HT1080 (cell line): ENCODE measurements around the gene HMGN1. TPM values are rescaled to one million over a fixed set of nuclear protein-coding genes. Genes with fewer than 3 reads are reported as not detected.
A peak's percentile ranks its signal among the peaks of the same experiment; 100 is the strongest.
"Not testable (repeated sequence)": the region's sequence is repeated elsewhere in the genome, so short reads cannot be mapped to it uniquely, and the experiment has no call there.

ENCODE experiments used
- DNase-seq: peaks from one replicate; pipeline ENCODE4 v3.0.0-alpha.2; 2015; ENCODE audit warnings: low read depth
- polyA plus RNA-seq, 2 experiments: library from polyadenylated mRNA; depleted of rRNA; stranded (reverse); fragments of >200 nt; gene quantifications; 2 replicates each; pipeline ENCODE4 v1.2.3, GENCODE V29; 2015
- total RNA-seq: library from RNA; depleted of rRNA; stranded (reverse); fragments of >200 nt; shearing (Covaris generic); gene quantifications from 2 replicates; pipeline ENCODE4 v1.2.3, GENCODE V29; 2014; rRNA removed

Gene HMGN1, protein sequence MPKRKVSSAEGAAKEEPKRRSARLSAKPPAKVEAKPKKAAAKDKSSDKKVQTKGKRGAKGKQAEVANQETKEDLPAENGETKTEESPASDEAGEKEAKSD
- total RNA-seq = 152 and 165 TPM in 2 replicates
- polyA plus RNA-seq (2015; cell fraction: cytosol; rRNA removed) = 173 and 194 TPM in 2 replicates
- polyA plus RNA-seq (2015; cell fraction: nucleus; rRNA removed) = 133 and 151 TPM in 2 replicates

DNA sequence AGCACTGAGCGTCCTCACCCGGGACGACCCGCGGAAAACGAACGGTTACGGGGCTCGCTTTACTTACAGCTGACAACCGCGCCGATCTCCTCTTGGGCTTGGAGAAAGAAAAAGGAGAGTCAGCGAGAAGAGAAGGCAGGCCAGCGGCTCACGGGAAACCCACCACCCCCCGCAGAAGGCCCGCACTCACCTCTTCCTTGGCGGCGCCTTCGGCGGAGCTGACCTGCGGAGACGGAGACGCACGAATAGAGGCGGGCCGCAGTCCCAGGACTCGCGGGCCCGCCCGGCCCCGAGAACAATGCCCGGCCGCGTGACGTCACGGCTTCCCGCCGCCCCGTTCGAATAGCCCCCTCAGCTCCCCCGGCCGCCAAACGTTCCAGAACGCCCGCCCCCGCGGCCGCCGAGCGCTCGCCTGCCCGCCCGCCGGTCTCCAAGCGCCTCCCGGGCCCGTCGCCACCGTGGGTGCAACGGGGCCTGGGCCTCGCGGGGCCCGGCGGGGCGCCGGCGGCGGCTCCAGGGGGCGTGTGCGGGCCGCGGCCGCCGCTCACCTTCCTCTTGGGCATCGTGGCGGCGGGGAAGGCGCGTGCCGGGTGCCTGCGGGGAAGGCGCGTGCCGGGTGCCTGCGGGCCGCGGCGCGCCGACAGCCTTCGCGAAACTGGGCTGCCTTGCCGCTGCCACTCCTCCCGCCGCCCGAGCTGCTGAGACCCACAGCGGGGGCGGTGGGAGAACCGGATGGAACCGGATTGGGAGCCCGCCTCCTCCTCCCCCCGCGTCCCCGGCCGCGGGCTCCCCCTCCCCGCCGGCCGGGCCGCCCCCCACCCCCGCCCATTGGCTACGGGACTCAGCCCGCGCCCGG lies at the start of gene HMGN1:
TSS of gene HMGN1 (minus strand) at position 734 of the 856 bp plus-strand sequence. CDS start at position 563, 171 bp downstream.
- peak; percentile 64 for DNase-seq

GRCh38 chr21:39397646-39398385 lies 48.9 kb upstream of the HMGN1 start:
- DNase-seq = no peak

GRCh38 chr21:39392981-39393380 lies 44.1 kb upstream of the HMGN1 start:
- DNase-seq = no peak

GRCh38 chr21:39390212-39390765 lies 41.4 kb upstream of the HMGN1 start:
- DNase-seq = no peak

GRCh38 chr21:39388811-39389155 lies 39.9 kb upstream of the HMGN1 start:
- DNase-seq = no peak

GRCh38 chr21:39388038-39388810 lies 39.3 kb upstream of the HMGN1 start:
- DNase-seq = peak; percentile 62

GRCh38 chr21:39387461-39388037 lies 38.7 kb upstream of the HMGN1 start:
- no peak for DNase-seq

- no peak for DNase-seq
Observed at GRCh38 chr21:39386899-39387298, 38.0 kb upstream of the HMGN1 start.

GRCh38 chr21:39386194-39386593 lies 37.3 kb upstream of the HMGN1 start:
- DNase-seq = no peak

DNA sequence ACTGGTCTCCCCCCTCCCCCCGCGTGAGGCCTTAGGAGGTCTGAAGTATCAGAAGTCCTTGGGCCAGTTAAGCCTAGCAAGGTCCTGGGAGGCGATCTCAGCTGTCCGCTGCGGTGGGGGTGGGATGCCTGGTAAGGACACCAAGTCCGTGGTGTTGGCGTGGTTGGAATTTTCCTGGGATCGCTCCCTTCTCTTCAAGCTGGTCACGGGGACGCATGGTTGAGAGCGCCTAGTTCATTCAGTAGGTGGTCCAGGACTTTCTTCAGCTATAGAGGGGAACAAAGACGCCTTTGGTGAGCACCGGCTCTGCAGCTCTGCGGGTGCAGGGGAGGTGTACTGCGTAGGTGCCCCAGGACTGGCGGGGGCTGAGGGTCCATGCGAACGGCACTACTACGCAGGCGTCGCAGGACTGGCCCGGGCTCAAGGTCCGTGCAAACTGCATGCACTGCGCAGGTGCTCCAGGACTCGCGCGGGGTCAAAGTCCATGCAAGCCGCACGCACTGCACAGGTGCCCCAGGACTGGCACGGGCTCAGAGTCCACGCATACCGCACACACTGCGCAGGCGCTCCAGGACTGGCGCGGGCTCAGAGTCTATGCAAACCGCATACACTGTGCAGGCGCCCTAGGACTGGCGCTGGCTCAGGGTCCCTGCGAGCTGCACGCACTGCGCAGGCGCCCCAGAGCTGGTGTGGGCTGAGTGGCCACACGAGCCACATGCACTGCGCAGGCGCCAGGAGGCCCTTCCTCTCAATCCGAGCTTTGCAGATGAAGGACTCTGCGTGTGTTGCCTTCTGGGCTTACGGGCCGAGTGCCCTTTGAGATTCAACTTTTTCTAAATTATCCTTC lies 36.6 kb upstream of the HMGN1 start:
- no peak for DNase-seq

GRCh38 chr21:39384674-39385298 lies 35.9 kb upstream of the HMGN1 start:
- DNase-seq = peak; percentile 80

GRCh38 chr21:39382096-39382495 lies 33.2 kb upstream of the HMGN1 start:
- not testable (repeated sequence) for DNase-seq

- no peak for DNase-seq
Observed at GRCh38 chr21:39381009-39381408, 32.1 kb upstream of the HMGN1 start.

- DNase-seq = peak; percentile 97
Observed at GRCh38 chr21:39379986-39380891, 31.4 kb upstream of the HMGN1 start.

DNA sequence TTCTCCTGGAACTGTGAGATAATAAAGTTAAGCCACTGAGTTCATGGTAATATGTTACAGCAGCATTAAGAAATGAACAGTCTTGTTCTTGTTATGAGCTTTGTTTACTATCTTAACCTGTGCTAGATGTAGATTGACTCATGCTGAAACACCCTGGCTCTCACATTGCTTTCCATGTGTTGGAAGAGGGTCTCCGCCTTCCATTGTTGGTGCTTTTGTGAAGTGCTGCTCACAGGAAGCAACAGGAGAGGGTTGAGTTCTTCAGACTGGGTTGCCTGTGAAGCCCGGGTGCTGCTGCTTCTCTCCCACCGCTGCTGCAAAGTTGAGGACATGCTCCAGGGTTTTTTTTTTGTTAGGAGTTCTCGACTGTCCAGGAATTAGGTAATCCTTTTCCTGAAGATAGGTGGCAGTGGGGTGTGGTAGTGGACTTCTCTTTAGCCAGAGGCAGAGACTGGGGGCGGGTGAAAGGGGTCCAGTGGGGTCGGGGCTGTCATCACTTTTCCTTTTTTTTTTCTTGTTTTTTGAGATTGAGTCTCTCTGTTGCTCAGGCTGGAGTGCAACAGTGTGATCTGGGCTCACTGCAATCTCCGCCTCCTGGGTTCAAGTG lies 28.7 kb upstream of the HMGN1 start:
- peak; percentile 45 for DNase-seq

DNA sequence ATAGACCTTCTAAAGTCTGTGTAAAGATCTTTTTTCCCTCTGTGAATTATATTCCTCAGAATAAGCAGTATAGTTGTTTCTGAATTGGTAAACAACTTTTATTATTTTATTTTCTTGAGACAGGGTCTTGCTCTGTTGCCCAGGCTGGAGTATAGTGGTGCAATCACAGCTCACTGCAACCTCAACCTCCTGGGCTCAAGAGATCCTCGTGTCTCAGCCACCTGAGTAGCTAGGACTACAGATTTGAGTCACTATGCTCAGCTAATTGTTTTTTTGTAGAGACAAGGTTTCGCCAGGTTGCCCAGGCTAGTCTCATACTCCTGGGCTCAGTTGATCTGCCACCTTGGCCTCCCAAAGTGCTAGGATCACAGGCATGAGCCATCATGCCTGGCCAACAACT lies 26.6 kb upstream of the HMGN1 start:
- no peak for DNase-seq

- no peak for DNase-seq
Observed at GRCh38 chr21:39374046-39374445, 25.2 kb upstream of the HMGN1 start.

- peak; percentile 45 for DNase-seq
Observed at GRCh38 chr21:39373634-39374033, 24.7 kb upstream of the HMGN1 start.
